PC-3 (cell line): ENCODE data around the gene CIAO2A. TPM values are rescaled to one million over a fixed set of nuclear protein-coding genes. Genes with fewer than 3 reads are reported as not detected.

ENCODE experiments used
- ATAC-seq: fragments of 200-7000 bp; cut with Tn5 transposase; 2 replicates; pipeline ENCODE4 v1.9.1; 2020; ENCODE audit warnings: mild to moderate bottlenecking, moderate library complexity
- BruUV-seq: library from RNA; stranded (reverse); fragments of 400-500 nt; replicated peaks from 2 replicates; lab custom pipeline; 2021; lab: Mats Ljungman, UMichigan
- CTCF ChIA-PET: fragments of 300-600 bp; sonication (Branson Sonifier 250); formaldehyde crosslinking; loops from one replicate; lab custom pipeline; 2022; ENCODE audit warnings: antibody characterized with exemption; lab: Charles Lee
- POLR2A ChIA-PET: fragments of 300-600 bp; sonication (Branson Sonifier 250); formaldehyde crosslinking; loops from one replicate; lab custom pipeline; 2022; ENCODE audit warnings: antibody characterized with exemption; ENCODE audit not compliant: unreplicated experiment; lab: Charles Lee
- DNase-seq: peaks from one replicate; pipeline ENCODE4 v3.0.0-alpha.2; 2015
- H2AFZ ChIP-seq: fragments of 300-600 bp; sonication (generic); 2 replicates; pipeline ENCODE4 v1.6.0; 2016; ENCODE audit warnings: antibody characterized with exemption, low read length
- H3F3A ChIP-seq: fragments of 300-600 bp; sonication (generic); one replicate; pipeline ENCODE4 v1.6.0; 2017; ENCODE audit warnings: antibody characterized with exemption, low read length, control low read depth, mild to moderate bottlenecking; ENCODE audit not compliant: unreplicated experiment
- H3K27ac ChIP-seq: fragments of 300-600 bp; sonication (generic); 2 replicates; pipeline ENCODE4 v1.5.1; 2016; ENCODE audit warnings: mild to moderate bottlenecking, low read length
- H3K27me3 ChIP-seq: fragments of 300-600 bp; sonication (generic); 2 replicates; pipeline ENCODE4 v1.6.1; 2016; ENCODE audit warnings: low read length, mixed read lengths
- H3K36me3 ChIP-seq: fragments of 300-600 bp; sonication (generic); 2 replicates; pipeline ENCODE4 v1.6.1; 2016; ENCODE audit warnings: low read depth, mixed run types, low read length, mixed read lengths
- H3K4me1 ChIP-seq: fragments of 300-600 bp; sonication (generic); 2 replicates; pipeline ENCODE4 v1.5.1; 2016; ENCODE audit warnings: low read length; ENCODE audit not compliant: insufficient read depth
- H3K4me2 ChIP-seq: fragments of 300-600 bp; sonication (generic); 2 replicates; pipeline ENCODE4 v1.6.0; 2016; ENCODE audit warnings: low read length
- H3K4me3 ChIP-seq: fragments of 300-600 bp; sonication (generic); 2 replicates; pipeline ENCODE4 v1.5.1; 2016; ENCODE audit warnings: mild to moderate bottlenecking, low read length, mixed read lengths
- H3K79me2 ChIP-seq: fragments of 300-600 bp; sonication (generic); 2 replicates; pipeline ENCODE4 v1.6.1; 2017; ENCODE audit warnings: low read length, mixed read lengths
- H3K9ac ChIP-seq: fragments of 300-600 bp; sonication (generic); 2 replicates; pipeline ENCODE4 v1.6.0; 2016; ENCODE audit warnings: mild to moderate bottlenecking, low read length
- H3K9me2 ChIP-seq: fragments of 300-600 bp; sonication (generic); replicated peaks from 2 replicates; pipeline ENCODE4 v1.6.1; 2016; ENCODE audit warnings: mixed run types, low read length, mixed read lengths
- H3K9me3 ChIP-seq: fragments of 300-600 bp; sonication (generic); 2 replicates; pipeline ENCODE4 v1.6.1; 2016; ENCODE audit warnings: low read length, mixed read lengths
- H4K20me1 ChIP-seq: fragments of 300-600 bp; sonication (generic); 2 replicates; pipeline ENCODE4 v1.6.1; 2016; ENCODE audit warnings: low read length, mixed read lengths
- EZH2 ChIP-seq: fragments of 300-600 bp; sonication (generic); IDR thresholded peaks from one replicate; pipeline ENCODE4 v1.6.1; 2017; ENCODE audit warnings: antibody characterized with exemption, mild to moderate bottlenecking, low read length; ENCODE audit not compliant: unreplicated experiment
- EZH2phosphoT487 ChIP-seq: fragments of 300-600 bp; sonication (generic); IDR thresholded peaks from 2 replicates; pipeline ENCODE4 v1.6.1; 2018; ENCODE audit warnings: mild to moderate bottlenecking, antibody characterized with exemption, low read length, borderline replicate concordance
- intact Hi-C: fragments of 100-400 bp; cut with micrococcal nuclease; formaldehyde crosslinking; loops from 2 replicates; pipeline ENCODE4 v1.9.0; 2023
- total RNA-seq: library from RNA; depleted of rRNA; stranded (reverse); fragments of >200 nt; gene quantifications from 2 replicates; pipeline ENCODE4 v1.2.3, GENCODE V29; 2014
- TF ChIP-seq, protein P1 (sequence below): fragments of 300-600 bp; sonication (generic); conservative IDR thresholded peaks from 2 replicates; pipeline ENCODE4 v1.5.1; 2017; ENCODE audit warnings: antibody characterized with exemption, low read depth, mild to moderate bottlenecking, low read length

Gene CIAO2A
- total RNA-seq, 1 experiment from 2014 or later: 92.4 TPM

DNA sequence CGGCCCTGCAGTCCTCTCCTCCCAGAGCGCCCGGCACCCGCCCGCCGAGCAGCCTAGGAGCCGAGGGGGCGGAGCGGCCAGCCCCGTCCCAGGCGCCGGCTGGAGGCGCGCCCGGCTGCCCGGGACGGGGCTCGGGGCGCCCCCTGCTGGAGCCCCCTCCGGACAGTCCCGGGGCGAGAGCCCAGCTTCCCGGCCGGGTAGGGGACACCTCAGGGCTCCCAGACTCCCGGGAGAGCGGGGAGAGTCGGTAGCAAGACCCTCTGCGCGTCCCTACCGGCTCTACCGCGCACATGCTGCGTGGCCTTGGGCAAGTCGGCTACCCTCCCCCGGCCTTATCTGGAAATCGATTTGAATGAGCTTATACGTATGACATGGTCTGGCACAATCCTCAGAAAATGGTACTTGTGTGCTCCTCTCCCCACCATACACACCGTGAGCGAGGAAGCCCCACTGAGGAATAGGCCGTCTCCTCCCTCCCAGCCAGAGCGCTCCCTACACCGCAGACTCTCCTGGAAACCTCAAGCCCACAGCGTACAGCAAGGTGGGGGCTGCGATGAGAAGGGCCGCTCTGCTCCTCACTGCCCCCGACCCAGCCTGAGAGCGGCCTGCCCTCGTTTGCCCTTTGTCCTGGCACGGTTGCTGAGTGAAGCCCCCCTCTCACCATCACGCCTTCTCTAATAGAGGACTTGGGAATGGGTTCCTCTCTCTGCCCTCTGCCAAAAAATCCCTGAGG, 47.1 kb downstream of the CIAO2A start, which contains the start of gene DAPK2:
DAPK2 (minus strand) TSS at position 65 of the 733 bp plus-strand sequence. CDS start 6,224 bp downstream, outside the sequence.
- ATAC-seq: peak; percentile 93
- CTCF ChIA-PET: interaction anchor here (0.6 to 1.0 kb wide), 3 partner anchors 197 to 805 kb away, joined by 3 read pairs; no protein-coding TSS in a partner anchor
- Histone ChIP-seq H3K4me3 (peak within 1 kb of the TSS; percentile 63), H3K27ac (no peak within 1 kb of the TSS), H3K9ac (peak within 1 kb of the TSS; percentile 20; the same call in 1 of the 2 replicates), H3K27me3 (no peaks in the 10 kb centered on the region), H3K9me2 (no peaks in the 10 kb centered on the region), H3K4me1 (peaks cover 10% of the 10 kb centered on the region; the same call in 1 of the 2 replicates), H3K79me2 (no peaks in the 10 kb centered on the region), H3K4me2 (peak within 1 kb of the TSS; percentile 90), H3F3A (no peaks in the 10 kb centered on the region), H4K20me1 (no peaks in the 10 kb centered on the region), H3K36me3 (no peaks in the 10 kb centered on the region), H2AFZ (peak within 1 kb of the TSS; percentile 75), H3K9me3 (no peaks in the 10 kb centered on the region)
- POLR2A ChIA-PET: interaction anchor here (0.6 kb wide), 1 partner anchor 100 kb away, joined by 4 read pairs; no protein-coding TSS in a partner anchor
- peak; percentile 65 for DNase-seq
- intact Hi-C loops: loop anchor here (5.0 kb wide), 1 partner anchor 94 kb away; no protein-coding TSS in a partner anchor
- BruUV-seq: no TSS peak
- TF ChIP-seq, protein P1, sequence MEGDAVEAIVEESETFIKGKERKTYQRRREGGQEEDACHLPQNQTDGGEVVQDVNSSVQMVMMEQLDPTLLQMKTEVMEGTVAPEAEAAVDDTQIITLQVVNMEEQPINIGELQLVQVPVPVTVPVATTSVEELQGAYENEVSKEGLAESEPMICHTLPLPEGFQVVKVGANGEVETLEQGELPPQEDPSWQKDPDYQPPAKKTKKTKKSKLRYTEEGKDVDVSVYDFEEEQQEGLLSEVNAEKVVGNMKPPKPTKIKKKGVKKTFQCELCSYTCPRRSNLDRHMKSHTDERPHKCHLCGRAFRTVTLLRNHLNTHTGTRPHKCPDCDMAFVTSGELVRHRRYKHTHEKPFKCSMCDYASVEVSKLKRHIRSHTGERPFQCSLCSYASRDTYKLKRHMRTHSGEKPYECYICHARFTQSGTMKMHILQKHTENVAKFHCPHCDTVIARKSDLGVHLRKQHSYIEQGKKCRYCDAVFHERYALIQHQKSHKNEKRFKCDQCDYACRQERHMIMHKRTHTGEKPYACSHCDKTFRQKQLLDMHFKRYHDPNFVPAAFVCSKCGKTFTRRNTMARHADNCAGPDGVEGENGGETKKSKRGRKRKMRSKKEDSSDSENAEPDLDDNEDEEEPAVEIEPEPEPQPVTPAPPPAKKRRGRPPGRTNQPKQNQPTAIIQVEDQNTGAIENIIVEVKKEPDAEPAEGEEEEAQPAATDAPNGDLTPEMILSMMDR: peak; percentile 56
- TF ChIP-seq EZH2phosphoT487: no peak

DNA sequence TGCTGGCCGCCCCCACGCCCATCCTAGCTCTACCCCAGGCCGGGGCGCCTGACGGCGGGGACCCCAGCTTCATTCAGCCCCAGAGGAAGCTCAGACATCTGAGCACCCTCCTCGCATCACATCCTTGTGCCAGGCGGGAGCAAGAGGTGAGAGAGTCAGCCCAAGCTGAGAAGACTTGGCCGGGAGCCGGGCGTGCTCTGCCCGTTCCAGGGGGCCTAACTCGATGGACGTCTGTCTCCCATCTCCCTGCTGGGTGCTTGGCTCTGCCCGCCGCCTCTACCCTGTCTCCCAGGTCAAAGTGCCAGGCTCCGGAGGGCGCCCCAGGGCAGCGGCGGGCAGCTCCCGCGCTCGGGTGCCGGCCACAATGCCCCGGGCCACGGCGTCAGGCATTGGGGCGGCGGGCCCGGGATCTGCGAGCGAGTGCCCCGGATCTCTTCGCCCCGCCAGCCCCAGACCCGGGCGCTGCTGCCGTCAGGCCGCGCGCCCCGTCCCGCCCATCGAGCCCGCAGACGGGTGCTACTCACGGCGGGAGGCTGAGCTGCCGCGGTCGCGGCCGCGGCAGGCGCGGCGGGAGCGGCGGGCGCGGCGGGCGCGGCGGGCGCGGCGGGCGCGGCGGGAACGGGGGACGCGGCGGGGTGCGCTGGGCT, 47.7 kb downstream of the CIAO2A start:
- H3K4me1 ChIP-seq: peaks cover 10% of the 10 kb centered on the region; the same call in 1 of the 2 replicates
- H3K4me2 ChIP-seq: peak overlapping the region; percentile 80
- ChIA-PET CTCF (interaction anchor here (0.6 kb wide), 1 partner anchor 196 kb away, joined by 3 read pairs; no protein-coding TSS in a partner anchor), POLR2A (interaction anchor here (0.6 kb wide), 1 partner anchor 99 kb away, joined by 4 read pairs; no protein-coding TSS in a partner anchor)
- no peak overlapping the region for H3K27ac ChIP-seq
- peak overlapping the region; percentile 20; the same call in 1 of the 2 replicates for H3K9ac ChIP-seq
- H2AFZ ChIP-seq: peak overlapping the region; percentile 57; the same call in 1 of the 2 replicates
- TF ChIP-seq, protein P1: no peak
- TF ChIP-seq EZH2: no peak
- no peak for TF ChIP-seq EZH2phosphoT487
- no peaks in the 10 kb centered on the region for H3K27me3 ChIP-seq
- intact Hi-C loops: loop anchor here (5.0 kb wide), 1 partner anchor 94 kb away; no protein-coding TSS in a partner anchor
- DNase-seq: no peak
- H3F3A ChIP-seq: no peaks in the 10 kb centered on the region
- H3K79me2 ChIP-seq: no peaks in the 10 kb centered on the region
- ATAC-seq: peak; percentile 54
- no peaks in the 10 kb centered on the region for H4K20me1 ChIP-seq
- H3K9me2 ChIP-seq: no peaks in the 10 kb centered on the region
- peak overlapping the region; percentile 63; the same call in 1 of the 2 replicates for H3K4me3 ChIP-seq
- no TSS peak for BruUV-seq
- H3K9me3 ChIP-seq: no peaks in the 10 kb centered on the region
- H3K36me3 ChIP-seq: no peaks in the 10 kb centered on the region
